GM18868 (cell line): ENCODE results near the gene OSGIN1.

Experiments used
- ATAC-seq: cut with Tn5 transposase; IDR thresholded peaks from one replicate; pipeline ENCODE4 v1.9.1; 2021; ENCODE audit warnings: mild to moderate bottlenecking, moderate library complexity; ENCODE audit not compliant: unreplicated experiment

The OSGIN1 gene

DNA sequence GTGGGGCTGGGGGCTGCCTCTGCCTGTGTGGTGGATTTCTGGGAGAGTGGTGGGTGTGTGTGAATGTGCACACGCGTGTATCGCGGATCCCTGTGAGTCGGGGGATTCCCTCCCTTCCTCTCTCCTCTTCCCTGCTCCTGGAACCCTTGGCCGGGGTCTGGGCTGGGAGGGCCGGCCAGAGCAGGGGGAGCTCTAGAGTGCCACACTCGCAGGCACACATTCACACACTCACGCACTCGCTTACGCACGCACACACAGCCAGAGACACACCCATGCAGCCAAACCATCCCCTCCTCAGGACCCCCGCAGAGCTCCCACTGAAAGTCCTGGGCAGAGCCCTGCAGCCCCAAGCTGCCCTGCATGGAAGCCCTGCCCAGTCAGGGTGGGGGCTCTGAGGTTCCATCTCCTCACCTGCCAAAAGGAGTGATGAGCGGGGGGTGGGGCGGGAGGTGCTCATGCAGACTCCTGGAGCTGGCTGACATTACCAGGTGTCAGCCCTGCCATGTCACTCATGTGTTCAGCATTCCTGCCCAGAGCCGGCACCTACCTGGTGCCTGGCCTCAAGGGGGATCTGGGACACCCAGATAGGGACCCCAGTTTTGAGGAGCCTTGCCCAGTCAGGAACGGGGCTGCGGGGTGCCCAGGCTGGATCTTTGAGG, 16.9 kb downstream of the OSGIN1 start:
- no peak for ATAC-seq

DNA sequence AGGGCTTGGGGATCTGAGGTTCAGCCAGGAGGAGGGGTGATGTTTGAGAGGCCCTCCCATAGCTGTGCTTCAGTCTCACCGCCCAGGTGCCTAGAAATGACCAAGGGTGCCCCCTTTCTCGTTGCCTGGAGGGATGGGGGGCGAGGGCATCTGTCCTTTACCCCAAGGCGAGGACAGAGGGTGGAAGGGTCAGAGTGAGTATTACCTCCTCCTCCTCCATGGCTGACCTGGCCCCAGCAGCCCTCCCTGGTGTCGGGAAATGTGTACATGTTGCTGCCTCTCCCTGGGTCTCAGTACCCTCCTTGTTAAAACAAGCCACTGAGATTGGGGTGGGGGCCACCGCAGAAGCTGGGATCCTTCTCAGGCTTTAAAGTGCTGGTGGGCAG, 17.4 kb downstream of the OSGIN1 start:
- no peak for ATAC-seq

DNA sequence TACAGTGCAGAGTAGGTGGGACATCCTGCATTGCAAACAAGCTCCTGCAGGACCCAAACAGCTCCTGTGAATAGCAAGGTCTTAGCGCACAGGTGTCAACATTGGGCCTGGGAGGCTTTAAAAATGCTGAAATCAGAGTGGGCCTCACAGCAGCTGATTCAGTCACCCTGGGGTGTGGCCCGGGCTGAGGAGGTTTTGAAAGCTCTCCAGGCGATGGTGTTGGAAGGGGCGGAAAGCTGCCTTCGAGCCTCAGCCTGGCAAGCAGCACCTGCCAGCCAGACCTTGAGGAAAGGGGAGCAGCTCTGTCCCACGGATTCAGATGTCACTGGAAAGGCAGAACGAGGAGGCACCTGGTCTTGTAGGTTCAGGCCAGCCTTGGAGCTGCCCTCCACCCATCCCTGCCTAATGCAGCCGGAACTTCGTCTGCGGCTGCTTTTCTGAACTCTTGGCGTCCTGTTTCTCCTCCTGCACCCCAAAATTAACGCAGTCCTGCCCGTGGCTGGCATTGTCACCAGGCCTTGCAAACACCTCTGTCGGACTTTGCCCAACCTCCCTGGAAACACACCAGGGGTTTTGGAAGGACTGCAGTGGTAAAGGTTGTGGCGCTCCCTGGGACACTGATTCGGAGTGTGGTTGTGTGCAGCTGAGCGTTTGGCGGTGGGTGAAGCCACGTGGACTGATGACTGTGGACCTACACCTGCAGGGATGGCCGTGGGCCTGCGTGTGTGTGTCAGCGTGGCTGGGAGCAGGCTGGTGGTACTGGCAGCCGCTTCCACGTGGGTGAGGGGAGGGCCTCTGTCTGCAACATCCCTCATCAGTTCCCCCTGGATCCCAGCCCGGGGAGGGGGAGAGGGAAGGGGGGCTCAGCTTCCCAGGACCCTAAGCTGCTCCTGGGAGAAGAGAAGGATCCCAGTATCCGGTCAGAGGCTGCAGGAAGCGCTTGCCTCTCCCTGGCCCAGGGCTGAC, 18.4 kb downstream of the OSGIN1 start:
- no peak for ATAC-seq

DNA sequence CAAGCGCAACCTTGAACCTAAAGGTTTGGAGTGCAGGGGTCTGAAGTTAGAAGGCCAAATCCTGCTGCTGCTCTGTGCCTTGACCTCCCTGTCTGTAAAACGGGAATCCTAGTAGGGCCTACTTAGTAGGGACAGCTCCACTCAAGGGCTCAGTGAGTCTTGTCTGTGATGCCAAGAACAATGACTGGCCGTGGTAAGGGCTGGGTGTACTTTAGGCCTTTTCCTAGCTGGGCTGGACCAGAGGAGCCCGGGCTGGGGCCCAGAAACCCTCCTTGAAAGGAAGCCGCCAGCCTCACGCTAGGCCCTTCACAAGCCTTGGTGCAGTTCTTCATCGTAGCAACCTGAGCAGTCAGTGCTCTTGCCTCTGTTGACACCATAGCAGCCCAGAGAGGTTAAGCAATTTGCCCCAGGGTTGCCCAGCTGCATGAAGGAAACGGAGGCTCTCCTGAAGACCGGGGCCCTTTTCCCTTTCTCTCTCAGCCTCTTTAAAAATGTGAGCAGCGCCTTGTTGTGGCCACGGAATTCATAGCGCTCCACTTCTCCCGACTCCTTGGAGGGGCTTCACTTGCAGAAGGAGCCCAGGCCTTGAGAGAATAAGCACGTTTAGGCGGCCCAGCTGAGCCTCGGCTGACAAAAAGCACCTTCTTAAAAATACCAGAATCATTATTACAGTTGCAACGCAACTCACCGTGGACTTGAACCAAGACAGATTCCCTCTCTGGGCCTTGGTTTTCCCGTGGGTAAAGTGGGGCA, 19.4 kb downstream of the OSGIN1 start:
- no peak for ATAC-seq

DNA sequence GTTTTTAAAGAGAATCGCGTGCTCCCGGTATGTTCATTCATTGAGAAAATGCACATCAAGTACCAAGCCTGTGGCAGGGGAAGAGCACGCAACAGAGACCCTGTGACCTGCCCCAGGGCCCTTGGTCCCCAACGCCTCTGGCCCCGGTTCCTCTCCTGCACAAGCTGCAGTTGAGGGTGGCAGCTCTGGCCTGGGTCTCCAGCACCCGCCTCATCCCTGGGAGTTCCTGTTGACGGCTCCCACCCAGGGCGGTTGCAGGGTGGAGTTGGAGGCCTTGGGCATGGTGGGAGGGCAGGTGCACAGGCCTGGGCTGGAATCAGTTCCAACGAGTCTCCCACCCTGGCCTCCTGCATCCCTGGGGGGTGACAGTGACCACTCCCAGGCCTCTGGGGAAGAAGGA, 20.0 kb downstream of the OSGIN1 start:
- ATAC-seq = no peak

DNA sequence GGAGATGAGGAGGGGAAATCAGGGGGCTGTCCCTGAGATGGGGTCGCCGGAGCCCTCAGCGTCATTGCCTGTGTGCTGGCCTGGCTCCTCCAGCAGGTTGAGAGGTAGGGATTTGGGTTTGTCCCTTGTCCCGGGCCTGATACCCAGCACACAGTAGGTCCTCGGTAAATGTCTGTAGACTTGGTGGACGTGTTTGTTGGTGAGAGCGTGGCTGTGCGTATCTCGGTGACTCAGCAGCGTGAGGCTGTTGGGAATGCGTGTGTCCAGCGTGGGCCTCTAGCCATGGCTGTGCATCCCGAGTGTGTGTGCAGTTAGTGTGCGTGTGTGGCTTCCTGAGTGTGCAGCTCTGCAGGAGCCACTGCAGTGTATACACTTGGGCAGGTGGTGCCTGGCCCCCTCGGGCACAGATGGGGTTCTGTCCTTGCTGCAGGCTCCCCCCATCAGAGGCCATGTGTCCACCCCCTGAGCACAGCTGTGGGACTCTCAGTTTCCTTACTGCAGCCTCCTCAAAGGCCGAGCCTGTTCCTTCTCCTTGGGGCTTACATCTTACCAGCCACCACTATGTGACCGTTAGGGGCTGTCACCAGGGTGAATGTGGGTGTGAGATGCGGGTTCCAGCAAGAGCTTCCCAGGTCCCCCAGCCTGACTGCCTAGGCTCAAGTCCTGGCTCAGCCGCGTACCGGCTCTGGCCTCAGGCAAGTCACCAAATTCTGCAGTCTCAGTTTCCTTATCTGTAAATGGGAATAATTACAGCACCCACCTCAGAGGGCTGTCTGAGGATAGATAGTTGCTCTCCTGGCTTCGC, 20.7 kb downstream of the OSGIN1 start:
- no peak for ATAC-seq

DNA sequence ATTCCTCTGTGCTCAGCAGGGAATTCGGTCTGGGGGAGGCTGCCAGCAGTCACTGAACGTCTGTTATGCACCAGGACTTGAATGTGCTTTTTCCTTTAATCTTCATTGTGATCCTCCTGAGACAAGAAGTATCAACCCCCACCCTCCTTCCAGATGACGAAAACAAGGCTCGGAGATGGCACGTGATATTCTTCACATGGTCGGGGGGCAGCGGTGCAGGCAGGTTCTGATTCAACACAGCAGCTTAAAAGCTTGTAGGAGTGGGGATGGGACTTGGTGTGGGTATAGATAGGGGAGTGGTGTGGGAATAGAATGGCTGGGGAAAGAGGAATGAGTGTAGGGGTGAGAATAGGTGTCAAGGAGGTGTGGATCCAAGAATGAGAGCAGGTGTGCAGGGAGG, 21.4 kb downstream of the OSGIN1 start:
- no peak for ATAC-seq

DNA sequence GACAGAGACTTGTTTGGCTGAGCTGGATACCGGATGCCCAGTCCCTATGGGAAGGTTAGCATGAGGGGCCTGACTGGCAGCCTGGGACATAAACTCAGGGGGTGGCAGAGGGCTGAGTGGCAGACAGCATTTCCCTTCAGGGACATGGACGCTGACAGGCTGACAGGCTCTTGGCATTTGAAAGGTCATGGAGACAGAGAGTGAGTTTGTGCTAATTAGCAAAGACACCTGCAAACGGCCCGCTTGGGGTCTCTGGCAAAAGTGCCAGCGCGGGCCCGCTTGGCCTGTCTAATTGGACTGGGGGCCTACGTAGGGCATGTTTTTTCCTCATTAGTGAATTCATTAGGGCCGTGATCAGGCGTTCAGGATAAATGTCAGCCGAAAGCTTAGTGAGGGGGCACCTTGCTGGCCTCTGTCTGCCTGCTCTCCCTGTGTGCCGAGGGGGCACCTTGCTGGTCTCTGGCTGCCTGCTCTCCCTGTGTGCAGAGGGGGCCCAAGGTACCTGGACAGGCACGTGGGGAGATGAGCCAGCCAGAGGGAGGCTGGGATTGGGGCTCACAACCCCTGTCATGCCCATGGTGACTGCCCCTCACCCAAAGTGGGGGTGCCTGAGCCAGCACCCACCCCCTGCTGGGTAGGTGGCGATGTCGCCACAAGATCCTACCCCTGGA, 22.7 kb downstream of the OSGIN1 start:
- ATAC-seq = no peak

DNA sequence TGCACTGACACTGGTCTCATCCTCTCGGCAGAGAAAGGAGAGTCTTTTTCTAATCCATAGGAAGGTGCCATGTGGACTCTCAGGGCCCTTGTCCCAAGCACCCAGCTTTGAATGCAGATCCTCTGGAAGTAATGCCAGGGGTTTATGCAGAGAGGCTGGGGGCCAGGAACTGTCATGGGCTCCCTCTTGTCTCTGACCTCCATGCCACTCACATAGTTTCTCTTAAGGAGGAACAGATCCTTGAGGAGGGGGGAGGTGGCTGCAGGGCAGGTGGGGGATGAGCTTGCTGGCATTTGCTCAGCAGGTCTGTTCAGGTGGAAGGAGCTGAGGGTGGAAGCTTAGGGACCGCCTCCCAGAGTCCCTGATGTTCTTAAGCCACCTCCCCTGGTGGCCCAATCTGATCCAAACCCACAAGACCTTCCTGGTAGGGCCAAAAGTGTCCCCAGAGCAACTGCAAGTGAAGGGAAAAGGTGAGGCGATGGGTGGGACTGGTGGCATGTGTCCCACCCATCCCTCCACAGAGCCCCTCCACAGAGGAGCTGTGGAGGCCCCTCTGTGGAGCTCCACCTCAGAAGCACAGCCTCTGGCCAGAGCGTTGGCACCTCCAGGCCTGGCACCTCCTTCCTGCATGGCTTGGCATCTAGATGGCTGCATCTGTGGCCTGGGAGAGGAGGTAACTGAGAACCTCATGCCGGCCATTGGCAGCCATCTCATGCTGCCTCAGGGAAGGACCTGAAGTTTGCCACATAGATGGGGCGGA, 24.2 kb downstream of the OSGIN1 start:
- no peak for ATAC-seq

DNA sequence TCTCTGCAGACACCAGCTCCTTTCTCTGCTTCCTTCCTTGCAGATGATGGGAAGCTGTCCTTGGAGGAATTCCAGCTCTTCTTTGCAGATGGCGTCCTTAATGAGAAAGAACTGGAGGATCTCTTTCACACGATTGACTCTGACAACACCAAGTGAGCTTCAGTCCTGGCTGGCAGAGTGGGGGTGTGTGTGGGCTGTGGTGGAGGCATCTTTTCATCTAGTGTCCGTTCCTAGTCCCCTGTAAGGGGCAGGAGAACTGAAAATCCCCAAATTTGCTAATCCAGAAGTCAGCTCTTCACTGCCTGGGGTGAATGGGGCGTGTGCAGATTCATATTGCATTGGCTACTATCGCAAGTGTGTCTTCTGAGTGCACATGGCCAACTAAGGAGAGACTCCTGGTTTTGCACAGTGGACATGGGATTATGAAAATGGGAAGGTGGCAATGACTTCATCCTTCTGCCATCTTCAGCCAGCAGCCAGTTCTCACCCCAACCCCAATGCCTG, 25.4 kb downstream of the OSGIN1 start:
- ATAC-seq = no peak

DNA sequence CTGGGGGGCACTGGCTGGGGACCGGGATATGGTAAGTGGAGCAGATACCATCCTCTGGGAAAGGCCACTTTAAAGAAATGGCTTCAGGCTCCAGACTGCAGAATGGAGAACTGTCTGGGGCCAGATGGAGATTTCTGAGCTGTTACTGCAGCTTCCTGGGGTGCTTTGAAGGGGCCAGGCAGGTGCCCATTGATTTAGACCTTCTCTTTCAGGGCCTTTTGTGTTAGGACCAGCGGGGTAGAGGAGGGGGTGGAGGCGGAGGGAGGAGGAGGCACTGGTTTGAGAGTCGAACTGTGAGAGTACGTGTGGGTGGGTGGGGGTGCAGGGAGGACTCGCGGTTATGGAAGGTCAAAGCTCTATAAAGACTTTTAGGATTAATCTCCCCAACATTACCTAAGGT, 26.4 kb downstream of the OSGIN1 start:
- ATAC-seq = no peak

DNA sequence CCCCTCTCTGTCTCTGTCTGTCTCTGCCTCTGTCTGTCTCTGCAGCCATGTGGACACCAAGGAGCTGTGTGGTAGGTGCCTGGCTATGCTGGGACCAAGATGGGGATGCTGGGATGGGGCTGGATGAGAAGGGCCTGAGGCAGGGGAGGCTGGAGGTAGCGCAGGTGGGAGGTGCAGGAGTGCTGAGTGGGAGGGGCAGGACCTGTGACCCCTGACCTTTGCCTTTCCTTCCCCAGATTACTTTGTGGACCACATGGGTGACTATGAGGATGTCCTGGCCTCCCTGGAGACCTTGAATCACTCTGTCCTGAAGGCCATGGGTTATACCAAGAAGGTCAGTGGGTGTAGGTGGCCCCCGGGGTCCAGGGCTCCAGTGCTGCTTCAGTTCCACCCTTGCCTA, 27.8 kb downstream of the OSGIN1 start:
- no peak for ATAC-seq

DNA sequence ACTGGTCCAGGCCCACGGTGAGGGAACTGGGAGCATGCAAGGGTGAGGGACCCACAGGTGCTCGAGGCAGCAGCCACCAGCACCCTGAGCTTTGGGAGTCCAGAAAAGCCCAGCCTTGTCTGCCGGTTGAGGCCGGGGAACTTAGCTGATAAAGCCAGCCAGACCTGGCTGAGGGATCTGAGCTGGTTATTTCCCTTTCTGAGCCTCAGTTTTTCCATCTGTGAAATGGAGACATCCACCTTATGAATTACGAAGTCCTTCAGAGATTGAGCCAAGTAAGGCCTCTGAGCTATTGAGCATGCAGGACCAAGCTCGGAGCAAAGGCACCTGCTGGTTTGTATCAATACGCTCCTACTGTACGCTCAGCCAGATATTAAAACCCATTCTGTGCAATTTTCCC, 28.8 kb downstream of the OSGIN1 start:
- ATAC-seq = no peak

DNA sequence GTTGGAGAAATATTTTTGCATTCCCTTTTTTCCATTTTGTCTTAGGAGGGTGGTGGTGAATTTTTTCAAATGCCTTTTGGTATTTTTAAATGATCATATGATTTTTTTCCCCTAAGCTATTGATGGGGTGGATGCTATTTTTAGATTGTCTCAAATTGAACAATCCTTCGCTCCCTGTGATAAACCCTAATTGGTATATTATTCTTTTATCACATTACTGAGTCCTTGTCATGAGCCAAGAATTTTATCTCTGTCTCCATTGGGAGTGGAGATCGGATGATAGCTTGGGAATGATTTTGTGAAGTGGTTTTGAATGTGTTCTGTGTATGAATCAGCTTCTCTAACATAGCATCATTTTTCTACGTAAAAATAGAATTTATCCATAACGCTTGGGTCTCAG, 30.5 kb downstream of the OSGIN1 start:
- ATAC-seq = no peak

DNA sequence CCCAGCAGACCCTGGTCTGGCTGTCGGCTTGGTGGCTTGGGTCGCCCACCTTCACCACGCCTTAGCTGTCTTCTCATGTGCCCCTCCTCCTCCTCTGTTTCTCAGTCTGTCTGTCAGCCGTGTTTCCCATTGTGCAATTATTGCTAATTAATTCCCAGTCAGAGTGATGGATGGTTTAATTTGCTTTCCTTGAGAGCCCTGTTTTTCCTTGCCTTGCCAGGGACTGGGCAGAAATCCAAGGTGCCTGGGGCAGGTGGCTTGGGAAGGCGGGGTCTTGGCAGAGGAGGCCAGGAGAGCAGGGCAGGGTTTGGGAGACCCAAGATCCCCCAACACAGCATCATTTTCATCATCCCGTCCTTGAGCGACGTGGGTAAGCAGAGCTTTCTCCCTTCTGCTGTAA, 36.3 kb downstream of the OSGIN1 start:
- ATAC-seq = no peak

DNA sequence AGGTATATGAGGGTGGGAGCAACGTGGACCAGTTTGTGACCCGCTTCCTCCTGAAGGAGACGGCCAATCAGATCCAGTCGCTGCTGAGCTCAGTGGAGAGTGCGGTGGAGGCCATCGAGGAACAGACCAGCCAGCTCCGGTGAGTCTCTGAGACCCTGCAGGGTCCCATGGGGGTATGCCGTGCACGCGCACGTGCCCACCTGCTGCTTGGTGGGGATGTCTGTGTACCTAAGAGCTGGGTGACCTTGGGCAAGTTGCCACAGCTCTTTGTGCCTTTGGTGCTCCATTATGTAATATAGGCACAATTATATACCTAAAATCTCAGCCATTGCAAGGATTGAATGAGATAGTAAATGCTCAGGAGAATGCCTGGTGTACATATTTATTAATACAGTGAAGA, 37.5 kb downstream of the OSGIN1 start:
- no peak for ATAC-seq

DNA sequence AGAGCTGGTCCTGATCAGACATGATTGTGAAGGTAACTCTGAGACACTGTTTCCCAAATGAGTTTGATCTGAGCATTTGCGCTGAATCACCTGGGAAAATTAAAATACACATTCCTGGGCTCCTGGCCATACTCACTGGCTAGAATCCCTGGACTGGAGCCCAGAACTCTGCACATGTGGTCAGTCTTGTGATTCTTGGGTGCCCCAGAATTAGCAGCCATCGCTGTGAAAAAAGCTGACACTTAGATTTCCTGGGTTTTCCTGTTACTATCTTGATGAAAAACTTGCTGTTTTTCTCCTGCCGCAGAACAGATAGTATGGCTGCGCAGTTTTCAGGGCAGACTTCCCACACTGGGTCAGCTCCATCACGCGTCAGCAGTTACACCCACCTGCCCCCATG, 39.6 kb downstream of the OSGIN1 start:
- no peak for ATAC-seq

DNA sequence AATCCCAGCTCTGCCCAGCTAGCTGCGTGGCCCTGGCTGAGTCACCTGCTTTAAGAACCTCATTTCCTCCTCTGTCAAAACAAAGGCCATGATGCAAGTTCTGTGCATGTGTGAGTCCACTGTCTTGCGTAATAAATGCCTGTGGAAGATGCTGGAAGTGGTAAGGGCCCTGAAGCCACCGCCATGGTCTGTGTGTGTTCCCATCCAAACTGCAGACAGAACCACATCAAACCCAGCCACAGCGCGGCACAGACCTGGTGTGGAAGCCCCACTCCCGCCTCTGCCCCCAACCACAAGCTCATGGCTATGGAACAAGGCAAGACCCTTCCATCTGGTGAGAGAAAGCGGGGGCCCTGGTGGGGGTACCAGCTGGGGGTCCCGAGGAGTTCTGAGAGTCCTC, 41.0 kb downstream of the OSGIN1 start:
- no peak for ATAC-seq

DNA sequence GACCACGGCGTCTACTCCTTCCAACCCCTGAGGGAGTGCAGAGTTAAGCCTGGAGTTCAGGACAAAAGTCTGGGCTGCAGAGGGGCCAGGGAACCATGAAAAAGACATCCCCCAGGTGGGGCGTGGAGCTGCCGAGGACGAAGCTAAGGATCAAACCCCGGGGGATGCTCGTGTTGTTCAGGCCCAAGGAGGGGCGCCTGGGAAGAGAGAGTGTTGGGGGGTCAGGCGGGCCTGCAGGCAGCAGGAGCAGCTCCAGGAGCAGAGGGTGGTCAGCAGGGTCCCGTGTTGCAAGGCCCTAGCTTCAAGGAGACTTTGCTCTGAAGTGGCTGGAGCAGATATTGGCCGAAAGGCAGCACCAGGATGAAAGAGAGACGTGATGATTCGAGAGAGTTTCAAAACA, 41.7 kb downstream of the OSGIN1 start:
- ATAC-seq = no peak
